GM19324 (cell line): Measurements from ENCODE around the gene GALNTL6.
"Not testable (repeated sequence)": the region's sequence is repeated elsewhere in the genome, so short reads cannot be mapped to it uniquely, and the experiment has no call there.

Experiments used
- ATAC-seq: cut with Tn5 transposase; IDR thresholded peaks from one replicate; pipeline ENCODE4 v1.9.1; 2021; ENCODE audit warnings: mild to moderate bottlenecking, moderate library complexity; ENCODE audit not compliant: unreplicated experiment, low FRiP score

The GALNTL6 gene

DNA sequence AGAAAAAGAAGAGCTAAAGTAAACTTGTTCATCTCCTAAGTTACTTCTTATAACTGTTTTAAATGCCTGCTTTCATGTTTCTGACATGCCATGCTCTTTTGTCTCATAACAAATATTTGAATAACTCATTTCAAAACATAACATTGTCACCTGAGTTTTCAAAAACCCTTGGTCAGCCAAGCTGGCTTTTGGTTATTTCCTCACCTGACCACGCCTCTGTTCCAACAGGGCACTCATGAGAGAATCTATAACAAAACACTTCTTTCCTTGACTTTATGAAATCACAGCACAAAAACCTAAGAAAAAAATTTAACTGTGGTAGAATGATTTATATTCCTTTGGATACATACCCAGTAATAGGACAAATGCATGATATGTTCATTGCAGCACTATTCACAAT is 1182.5 kb downstream of the GALNTL6 start:
- ATAC-seq = no peak

DNA sequence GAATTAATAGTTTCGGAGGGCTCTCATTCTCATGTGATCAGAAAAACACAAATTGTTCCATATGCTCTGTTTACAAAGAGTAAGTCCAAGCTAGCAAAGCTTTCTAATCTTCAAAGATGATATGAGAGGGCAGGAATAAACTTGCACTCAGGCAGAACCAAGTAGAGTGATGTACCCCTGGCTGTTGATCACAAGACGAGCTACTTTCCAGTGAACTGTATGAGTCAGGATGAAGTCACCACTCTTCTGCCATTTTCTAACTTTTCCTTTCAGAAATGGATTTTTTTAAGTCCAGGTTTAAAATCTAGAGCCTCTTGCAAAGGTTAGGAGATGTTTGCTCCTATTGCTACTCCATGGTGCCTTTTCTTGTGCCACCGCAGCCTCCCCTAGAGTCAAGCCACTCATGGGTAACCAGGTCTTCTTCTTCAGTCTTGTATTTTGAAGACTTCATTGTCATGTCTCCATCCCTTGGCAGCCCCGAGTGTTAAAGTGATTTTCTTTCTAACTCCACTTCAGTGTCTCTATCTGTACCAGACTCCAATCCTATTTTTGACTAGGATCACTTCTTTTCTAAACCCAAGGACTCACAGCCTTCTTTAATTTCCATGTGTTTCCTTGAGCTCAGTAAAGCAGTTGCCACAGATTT is 1183.5 kb downstream of the GALNTL6 start:
- ATAC-seq = no peak

DNA sequence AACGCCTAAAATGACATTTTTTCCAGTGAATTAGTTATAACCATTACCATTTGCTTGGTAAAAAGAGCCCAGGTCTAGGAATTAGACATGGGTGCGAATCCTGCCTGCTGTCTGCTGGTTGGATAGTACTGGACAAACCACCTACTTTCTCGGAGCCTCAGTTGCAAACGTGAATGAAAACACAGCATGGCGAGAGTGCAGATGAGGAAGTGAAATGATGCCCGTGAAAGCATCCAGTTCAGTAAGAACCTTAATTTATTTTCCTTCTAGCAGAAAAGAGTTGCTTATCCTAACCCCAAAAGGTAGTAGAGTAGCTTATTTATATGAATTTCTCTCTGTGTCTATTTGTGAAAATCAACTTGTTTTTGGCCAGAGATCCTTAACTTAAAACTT is 1184.0 kb downstream of the GALNTL6 start:
- ATAC-seq = no peak

DNA sequence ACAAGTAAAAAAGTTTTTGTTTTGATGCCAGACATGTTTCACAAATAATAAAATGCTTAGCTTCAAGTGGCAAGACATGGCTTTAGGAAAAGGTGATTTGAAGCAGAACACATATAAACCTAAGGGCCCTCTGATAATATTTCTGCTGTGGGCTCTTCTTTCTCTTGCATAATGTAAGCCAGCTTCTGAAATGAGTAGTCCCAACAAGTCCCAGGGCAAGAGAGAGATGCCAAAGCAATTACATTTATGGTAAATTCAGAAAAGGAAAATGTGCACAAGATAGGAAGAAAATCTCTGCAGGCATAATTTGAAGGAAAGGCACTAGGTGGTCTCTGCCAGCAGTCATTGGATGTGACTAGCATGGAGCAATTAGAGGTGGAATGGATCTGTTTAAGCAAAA is 1184.7 kb downstream of the GALNTL6 start:
- ATAC-seq = no peak

DNA sequence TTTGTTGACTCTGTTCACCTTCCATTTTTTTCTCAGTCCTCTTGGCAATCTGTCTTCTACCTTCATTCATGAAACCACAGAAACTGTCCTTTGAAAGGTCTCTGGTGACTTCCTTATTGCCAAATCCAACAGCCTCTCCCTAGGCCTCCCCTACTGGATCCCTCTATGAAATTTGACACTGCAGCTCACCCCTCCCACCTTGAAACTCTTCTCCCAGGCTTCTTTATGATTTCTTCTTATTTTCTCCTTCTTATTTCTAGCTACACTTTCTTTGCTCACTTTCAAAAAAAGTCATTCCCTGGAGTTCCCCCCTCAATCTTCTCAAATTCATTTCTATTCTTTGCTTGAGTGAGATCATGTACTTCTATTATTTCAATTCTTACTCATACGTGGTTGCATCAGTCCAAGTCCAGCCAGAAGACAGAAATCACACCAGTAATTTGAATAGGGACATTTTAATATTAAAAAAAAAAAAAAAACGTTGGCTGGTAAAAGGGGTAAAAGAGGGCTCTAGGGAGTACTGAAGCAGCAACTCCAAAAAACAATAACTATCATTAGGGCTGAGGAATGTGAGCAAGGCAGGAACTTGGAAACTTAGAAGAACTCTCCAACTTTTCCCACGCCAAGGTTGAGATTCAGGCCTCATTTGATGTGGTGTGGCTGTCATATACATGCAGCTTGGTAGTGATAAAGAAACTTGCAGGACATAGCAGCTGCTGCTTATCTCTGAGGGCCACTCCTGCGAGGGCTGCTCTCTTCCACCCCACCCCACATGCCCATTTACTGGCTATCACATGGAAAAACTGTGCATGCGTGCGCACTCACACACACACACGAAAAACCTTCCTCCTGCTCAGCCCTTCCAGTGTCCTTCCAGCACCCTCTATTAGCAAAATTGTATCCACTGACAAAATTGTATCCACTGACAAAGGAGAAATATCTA is 1185.6 kb downstream of the GALNTL6 start:
- ATAC-seq = no peak

DNA sequence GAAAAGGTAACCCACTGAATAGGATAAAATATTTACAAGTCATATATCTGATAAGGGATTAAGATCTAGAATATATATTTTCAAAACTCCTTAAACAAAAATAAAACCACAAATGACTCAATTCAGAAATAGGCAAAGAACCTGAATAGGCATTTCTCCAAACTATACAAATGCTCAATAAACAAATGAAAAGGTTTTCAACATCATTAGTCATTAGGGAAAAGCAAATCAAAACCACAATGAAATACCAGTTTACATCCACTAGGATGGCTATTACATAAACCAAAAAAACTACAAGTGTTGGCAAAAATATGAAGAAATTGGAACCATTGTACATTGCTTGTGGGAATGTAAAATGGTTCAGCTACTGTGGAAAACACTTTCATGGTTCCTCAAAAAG is 1188.4 kb downstream of the GALNTL6 start:
- no peak for ATAC-seq

DNA sequence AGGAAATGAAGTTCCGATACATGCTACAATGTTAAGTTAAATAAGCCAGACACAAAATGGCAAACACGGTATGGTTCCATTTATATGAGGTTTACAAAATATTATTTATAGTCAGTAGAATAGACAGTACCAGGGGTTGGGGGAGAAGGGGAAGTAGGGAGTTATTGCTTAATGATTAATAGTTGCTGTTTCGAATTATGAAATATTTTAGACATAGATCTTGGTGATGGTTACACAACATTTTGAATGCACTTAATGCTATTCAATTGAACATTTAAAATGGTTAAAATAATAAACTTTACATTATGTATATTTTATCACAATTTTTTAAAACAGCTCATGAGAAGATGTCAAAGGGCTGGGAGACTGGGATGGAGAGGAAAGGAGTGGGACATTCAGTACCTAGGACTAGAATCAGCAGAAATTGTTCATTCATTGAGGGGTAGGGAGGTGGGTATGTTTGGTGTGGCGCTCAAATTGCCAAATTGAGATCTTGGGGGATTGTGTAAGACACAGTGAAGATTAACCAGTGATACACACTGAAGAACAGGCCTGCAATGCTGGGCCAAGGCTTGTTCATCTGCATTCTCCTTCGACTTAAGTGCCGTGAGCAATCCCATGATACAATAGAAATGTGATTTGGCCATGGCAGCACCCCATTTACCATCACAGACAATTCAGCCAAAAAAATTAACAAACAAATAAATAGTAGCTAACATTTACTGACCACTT is 1189.8 kb downstream of the GALNTL6 start:
- no peak for ATAC-seq

DNA sequence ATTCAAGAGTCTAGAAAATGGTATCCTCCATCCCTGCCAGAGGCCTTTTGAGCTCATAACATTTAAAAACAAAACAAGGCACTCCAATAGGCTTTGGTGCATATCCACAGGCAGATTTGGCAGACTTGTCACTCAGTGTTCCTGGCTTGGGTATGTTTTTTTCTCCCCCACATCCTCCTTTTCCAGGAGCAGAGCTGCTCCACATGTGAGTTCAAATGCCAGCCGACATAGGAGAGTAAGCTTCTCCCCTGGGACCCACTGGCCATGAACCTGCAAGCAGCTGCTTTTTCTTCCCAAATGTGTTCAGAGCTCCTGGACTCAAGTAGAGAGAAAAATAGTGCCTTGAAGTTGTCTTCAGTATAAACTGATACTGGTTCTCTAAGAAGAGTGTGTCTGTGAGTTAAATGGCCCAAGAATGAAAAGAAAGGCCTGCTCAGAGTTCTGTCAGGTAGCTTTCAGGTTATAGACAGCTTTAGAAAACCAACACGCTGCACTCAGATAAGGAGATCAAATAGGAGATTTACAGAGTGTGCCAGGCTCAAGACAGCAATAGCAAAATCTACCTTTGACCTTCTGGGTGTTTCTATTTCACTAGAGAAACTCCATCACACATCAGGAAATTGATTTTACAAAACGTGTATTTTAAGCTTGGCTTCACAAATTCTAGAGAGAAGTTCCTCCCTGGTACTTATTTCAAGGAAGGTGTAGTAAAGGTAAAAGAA is 1192.9 kb downstream of the GALNTL6 start:
- ATAC-seq = no peak

DNA sequence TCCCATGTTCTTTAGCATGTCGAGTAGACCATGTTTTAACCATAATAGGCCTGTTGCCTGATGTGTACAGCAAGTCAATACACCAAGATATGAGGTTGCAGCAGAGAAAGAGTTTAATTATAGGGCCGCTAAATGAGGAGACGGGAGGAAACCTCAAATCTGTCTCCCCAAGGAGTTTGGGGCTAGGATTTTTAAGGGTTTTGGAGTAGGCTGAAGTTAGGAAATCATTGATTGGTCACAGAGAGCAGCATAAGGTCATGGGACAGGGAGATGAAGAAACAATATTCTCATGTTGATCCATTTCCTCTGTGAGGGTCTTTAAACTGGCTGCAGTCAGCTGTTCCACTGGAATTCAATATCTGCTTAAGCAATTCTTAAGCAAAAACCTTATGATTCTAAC is 1195.2 kb downstream of the GALNTL6 start:
- no peak for ATAC-seq

DNA sequence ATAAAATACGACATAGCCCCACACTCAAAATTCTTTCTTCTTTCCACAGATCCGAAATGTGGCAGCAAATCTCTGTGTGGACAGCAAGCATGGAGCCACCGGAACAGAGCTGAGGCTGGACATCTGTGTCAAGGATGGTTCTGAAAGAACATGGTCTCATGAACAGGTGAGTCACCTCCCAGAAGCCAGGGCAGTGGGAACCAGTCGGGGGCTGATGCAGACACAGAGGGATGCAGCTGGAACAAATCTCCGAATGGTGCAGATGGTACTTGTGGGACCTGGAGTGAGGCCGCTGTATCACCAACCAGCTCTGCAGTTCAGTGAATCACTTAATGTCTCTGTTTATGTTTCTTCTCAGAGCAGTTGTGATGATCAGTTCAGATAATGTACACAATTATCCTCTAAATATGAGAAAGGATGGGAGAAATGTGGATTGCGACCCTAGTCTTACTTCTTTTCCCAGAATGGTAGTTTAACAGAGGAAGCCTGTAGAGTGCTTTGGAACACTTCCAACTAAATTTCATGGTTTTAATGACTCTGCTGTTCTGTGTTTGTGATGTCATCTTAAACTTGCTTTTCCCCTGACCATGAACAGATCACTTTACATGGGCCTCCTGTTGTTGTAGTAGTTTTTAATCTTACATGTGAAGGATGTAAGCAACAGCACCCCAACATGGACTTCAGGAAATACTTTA is 1196.1 kb downstream of the GALNTL6 start:
- no peak for ATAC-seq

DNA sequence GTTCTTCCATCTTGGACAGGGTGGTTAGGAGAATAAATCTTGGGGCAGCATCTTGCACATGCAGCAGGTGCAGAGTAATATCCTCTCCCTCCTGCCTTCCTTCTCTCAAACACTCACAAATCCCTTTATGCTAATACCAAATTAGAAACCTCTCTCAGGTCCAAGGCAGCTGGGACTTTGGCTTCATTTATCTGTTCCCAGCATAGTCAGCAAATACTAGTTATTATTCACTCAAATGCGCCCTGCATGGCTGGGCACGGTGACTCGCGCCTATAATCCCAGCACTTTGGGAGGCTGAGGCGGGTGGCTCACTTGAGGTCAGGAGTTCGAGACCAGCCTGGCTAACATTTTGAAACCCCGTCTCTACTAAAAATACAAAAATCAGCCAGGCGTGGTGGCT is 1199.4 kb downstream of the GALNTL6 start:
- ATAC-seq = no peak

DNA sequence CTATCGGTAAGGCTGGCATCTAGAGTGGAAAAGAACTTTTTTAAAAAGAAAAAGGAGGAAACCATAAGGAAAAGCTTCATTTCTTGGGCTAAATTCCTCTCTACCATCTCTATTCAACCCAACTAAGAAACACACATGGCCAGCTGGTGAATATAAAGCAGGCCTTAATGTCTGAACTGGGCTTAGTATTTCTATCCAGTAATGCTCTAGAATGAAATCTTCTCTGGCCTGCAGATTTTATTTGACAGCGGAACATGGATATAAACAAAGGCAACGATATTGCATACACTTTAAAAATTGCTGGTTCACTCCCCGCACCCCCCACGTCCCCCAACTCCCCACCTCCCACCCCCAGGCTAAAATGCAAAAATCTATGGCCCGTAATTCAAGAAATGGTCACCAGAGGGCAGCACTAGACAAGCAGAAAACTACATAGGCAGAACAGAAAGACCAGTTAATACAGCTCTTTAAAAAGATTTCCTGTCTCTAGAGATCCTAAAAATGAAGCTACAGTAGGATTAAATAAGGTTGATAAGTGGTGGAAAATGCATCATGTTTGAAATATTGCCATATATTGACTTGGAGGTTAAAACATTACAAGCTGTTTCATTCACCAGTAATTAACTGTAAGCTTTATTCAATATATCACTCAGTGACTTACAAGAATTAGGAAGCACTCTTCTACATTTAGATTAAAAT is 1200.2 kb downstream of the GALNTL6 start:
- peak; percentile 54 for ATAC-seq

DNA sequence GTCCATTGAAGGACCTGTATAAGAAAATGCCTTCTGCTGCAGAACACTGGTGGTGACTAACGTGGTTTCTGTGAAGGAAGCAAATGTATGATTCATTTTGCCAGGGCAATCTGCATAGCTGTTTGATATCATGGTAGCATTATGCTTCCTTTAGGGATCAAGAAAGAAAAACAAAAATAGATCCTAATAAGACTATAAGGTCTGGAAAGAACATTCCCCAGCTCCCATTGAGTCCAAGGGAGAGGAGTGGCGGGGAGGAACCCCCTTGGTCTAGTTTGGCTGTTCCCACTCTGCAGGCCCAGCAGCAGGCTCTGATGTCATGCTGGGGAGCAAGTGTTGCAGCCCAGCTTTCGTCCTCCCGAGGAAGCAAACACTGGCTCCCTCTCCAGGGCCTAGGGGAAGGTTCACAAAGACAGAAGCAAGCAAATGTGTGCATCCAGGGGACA is 1200.9 kb downstream of the GALNTL6 start:
- ATAC-seq = no peak

DNA sequence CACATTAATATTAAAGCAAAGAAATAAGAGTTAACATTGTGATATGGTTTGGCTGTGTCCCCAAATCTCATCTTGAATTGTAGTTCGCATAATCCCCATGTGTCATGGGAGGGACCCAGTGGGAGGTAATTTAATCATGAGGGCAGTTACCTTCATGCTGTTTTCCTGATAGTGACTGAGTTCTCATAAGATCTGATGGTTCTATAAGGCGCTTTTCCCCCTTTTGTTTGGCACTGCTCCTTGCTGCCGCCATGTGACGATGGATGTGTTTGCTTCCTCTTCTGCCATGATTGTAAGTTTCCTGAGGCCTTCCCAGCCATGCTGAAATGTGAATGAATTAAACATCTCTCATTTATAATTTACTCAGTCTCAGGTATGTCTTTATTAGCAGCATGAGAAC is 1201.6 kb downstream of the GALNTL6 start:
- no peak for ATAC-seq

DNA sequence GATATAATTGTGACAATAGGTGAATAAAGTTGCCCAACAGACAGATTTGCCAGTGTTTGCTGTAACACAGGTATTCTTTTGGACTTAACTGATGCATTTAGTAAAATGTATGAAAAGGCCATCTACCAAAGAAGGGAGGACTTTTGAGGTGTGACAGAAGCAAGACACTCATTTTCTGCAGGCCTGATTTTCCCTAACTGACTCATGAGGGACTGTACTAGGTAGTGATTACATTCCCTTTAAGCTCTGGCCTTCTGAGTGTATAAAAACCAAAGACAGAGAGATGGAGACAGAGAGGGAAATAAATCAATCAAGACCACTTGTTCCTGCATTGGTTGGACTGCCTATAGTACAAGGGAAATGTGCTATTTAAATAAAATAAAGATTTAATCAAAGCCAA is 1204.6 kb downstream of the GALNTL6 start:
- no peak for ATAC-seq

DNA sequence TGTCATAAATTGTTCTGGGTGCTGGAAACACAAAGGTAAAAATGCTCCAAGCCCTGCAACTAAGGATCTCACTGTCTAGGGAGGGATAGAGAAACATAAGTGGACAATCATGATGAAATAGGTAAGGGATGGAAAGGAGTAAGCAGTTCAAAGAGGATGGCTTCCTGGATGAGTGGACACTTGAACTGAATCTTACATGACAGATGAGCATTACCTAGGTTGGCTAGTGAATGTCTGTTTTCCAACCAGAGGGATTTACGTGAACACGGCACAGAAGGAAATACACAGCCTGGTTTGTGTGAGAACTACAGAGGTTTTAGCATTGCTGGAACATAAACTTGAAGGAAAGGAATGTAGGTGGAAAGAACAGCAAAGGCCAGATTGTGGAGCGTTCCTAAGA is 1205.2 kb downstream of the GALNTL6 start:
- ATAC-seq = no peak

DNA sequence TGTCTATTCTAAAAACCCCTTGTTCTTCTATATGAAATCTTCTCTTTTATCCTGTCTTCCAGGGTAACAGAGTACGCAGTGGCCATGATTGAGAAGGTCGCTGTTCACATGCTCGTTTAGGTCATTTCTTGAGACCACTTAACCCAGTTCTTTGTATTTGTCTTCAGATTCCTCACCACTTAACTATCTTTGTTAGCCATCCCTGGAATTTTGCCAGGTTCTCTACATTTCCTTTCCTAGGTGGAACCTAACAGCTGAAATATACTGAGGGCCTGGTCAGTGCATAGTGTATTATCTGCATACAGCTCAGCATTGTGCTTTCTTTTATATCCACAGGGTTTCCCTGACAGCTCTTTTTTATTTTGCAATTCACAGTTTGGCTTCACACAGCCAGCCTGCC is 1206.5 kb downstream of the GALNTL6 start:
- no peak for ATAC-seq

DNA sequence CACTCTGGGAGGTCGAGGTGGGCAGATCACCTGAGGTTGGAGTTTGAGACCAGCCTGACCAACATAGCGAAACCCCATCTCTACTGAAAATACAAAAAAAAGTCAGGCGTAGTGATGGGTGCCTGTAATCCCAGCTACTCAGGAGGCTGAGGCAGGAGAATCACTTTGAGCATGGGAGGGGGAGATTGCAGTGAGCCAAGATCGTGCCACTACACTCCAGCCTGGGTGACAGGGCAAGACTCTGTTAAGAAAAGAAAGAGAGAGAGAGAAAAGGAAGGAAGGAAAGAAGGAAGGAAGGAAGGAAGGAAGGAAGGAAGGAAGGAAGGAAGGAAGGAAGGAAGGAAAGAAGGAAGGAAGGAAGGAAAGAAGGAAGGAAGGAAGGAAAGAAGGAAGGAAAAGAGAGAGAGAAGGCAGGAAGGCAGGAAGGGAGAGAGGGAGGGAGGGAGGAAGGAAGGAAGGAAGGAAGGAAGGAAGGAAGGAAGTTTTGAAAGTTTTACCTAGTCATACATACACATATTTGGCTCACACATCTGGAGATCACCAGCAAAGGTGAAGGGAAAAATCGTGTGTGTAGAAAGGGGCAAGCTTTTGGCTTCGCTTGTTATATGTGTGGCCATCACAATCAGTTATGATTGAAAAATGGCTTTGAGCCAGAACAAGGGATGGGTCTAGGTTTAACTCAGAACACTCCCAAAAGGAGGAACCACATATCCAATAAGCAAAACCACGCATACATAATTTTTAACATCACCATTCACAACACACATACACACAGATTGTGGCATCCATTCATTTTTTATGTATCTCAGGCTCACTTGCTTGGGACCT is 1208.8 kb downstream of the GALNTL6 start:
- ATAC-seq = not testable (repeated sequence)

DNA sequence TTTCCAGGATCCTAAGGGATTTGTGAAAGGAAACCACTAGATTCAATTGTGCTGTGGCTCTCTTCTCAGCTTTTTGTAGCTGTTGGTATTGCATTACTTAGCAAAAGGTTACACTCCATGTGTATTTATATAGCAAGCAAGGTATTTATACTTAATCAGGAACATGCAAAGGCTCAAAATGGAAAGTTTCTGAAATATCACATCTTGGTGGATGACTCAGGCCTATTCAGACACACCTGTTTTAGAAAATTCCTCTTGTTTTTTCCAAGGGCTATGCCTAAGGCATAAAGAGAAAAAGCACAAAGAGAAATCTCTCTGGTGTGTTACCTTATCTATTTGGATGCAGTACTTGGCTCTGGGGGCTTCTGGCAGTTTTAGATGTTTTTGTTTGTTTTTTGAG is 1211.0 kb downstream of the GALNTL6 start:
- no peak for ATAC-seq
